B cell (primary cell): ENCODE measurements around the gene CBX2.

Experiments used
- CTCF ChIP-seq: fragments of 200-600 bp; IDR thresholded peaks from one replicate; pipeline ENCODE4 v1.8.0; 2022; ENCODE audit warnings: antibody characterized with exemption, mild to moderate bottlenecking
- EZH2 ChIP-seq: IDR thresholded peaks from 2 replicates; pipeline ENCODE4 v1.6.1; 2012; ENCODE audit warnings: borderline replicate concordance, low read depth, mild to moderate bottlenecking, moderate library complexity, low read length; ENCODE audit not compliant: insufficient read depth, poor library complexity, severe bottlenecking

- TF ChIP-seq CTCF (no peak), EZH2 (no peak)
These were observed 46.3 kb downstream of the CBX2 start for GRCh38 chr17:79824234-79824633.
